Suprapubic skin (tissue), 4 donors: ENCODE measurements around the gene RAB31.

ENCODE experiments used
- EP300 ChIP-seq: sonication (generic); formaldehyde crosslinking; IDR thresholded peaks from one replicate; pipeline ENCODE4 v1.6.1; 2017; ENCODE audit warnings: antibody characterized with exemption
- POLR2A ChIP-seq, 2 donors: fragments of 450-650 bp; IDR thresholded peaks; one replicate each; pipeline ENCODE4 v1.6.1; 2017; ENCODE audit warnings: antibody characterized with exemption in 2 of 2, mild to moderate bottlenecking in 2 of 2, moderate library complexity in 2 of 2
- POLR2AphosphoS5 ChIP-seq, 3 donors: sonication (generic); formaldehyde crosslinking; IDR thresholded peaks; one replicate each; pipeline ENCODE4 v1.6.1; 2017; ENCODE audit warnings: antibody characterized with exemption in 3 of 3
- TF ChIP-seq, protein P1 (sequence below), 2 donors: fragments of 200-600 bp in 1 of 2; fragments of 450-650 bp in 1 of 2; sonication (generic) in 1 of 2; IDR thresholded peaks; one replicate each; pipeline ENCODE4 v1.5.1; 2016 to 2019; ENCODE audit warnings: antibody characterized with exemption in 2 of 2, mild to moderate bottlenecking in 1 of 2, moderate library complexity in 1 of 2

DNA sequence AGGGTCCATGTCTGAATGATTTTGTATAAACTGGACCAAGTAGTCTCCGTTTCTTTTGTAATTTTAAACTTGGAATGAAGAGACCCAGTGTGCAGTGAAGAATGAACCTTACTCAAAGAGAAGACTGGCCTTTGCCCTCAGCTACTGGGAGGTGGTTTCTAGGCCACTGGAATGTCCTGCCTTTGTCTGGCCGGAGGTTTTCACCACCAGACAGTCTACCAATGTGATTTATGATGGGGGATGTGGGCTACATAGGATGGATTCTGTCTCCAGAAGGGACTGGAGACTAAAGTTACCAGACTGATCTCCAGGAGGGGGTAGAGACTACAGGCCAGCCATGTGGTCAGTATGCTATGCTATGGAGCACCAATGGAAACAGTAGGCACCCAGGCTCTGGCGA lies 42.8 kb upstream of the RAB31 start:
- TF ChIP-seq, protein P1, sequence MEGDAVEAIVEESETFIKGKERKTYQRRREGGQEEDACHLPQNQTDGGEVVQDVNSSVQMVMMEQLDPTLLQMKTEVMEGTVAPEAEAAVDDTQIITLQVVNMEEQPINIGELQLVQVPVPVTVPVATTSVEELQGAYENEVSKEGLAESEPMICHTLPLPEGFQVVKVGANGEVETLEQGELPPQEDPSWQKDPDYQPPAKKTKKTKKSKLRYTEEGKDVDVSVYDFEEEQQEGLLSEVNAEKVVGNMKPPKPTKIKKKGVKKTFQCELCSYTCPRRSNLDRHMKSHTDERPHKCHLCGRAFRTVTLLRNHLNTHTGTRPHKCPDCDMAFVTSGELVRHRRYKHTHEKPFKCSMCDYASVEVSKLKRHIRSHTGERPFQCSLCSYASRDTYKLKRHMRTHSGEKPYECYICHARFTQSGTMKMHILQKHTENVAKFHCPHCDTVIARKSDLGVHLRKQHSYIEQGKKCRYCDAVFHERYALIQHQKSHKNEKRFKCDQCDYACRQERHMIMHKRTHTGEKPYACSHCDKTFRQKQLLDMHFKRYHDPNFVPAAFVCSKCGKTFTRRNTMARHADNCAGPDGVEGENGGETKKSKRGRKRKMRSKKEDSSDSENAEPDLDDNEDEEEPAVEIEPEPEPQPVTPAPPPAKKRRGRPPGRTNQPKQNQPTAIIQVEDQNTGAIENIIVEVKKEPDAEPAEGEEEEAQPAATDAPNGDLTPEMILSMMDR (IDR thresholded peaks at IDR 0.05): no peak
- no peak for TF ChIP-seq POLR2A (IDR thresholded peaks at IDR 0.05)
- no peak for TF ChIP-seq EP300
- TF ChIP-seq POLR2AphosphoS5 (IDR thresholded peaks at IDR 0.05): no peak
